ENCODE measurements around the gene S100A5. TPM values are rescaled to one million over a fixed set of nuclear protein-coding genes. Genes with fewer than 3 reads are reported as not detected.

Gene S100A5
- total and polyA plus RNA-seq, 2 of the 8 experiments (the other 6 are each of a cell fraction or from before 2014, with no cell fraction given) = not detected

DNA sequence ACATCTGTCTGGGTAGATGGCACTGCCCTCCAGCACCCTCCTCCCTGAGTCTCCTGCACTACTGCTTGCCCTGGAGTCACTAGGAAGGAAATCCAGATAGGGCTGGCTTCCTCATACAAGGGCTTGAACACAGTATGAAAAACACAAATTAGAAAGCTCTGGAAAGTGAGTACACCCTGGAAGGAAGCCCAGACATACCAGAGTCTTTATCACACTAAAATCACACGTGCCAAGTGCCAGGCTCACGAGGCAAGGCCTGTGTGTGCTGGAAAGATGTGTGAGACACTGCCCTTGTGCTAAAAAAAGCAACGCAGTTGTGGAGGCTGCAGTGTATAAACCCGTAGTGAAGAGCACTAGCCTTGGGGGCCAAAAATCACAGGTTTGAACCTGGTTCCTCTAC, 52.0 kb downstream of the S100A5 start (continued):
- TF ChIP-seq CHD7 (IDR thresholded peaks at IDR 0.05; ENCODE audit: insufficient replicate concordance, low read length) (no peak), NRF1 (IDR thresholded peaks at IDR 0.05; ENCODE audit: low read depth, low read length) (no peak), RBBP5 (IDR thresholded peaks at IDR 0.05; ENCODE audit: borderline replicate concordance, low read depth, low read length) (no peak), GABPA (IDR thresholded peaks at IDR 0.05; ENCODE audit: borderline replicate concordance, insufficient read depth, low read length) (no peak), BACH1 (IDR thresholded peaks at IDR 0.05; ENCODE audit: low read length) (no peak), POU5F1 (IDR thresholded peaks at IDR 0.05; ENCODE audit: low read depth, low read length) (no peak), ASH2L (IDR thresholded peaks at IDR 0.05; ENCODE audit: low read length) (no peak), MAFK (IDR thresholded peaks at IDR 0.05; ENCODE audit: low read depth, low read length) (no peak), SP1 (IDR thresholded peaks at IDR 0.05; ENCODE audit: low read depth, low read length) (no peak), HDAC6 (IDR thresholded peaks at IDR 0.05; ENCODE audit: low read depth, low read length) (no peak), CEBPB (IDR thresholded peaks at IDR 0.05; ENCODE audit: low read depth, low read length) (no peak)

Data from H1 (cell line).